SW 1271 (cell line): Measurements from ENCODE around the gene RBPJ.
"Not testable (repeated sequence)": the region's sequence is repeated elsewhere in the genome, so short reads cannot be mapped to it uniquely, and the experiment has no call there.

Experiments
- DNase-seq, 2 experiments: peaks; one replicate each; lab custom pipeline; 2025; lab: John Stamatoyannopoulos, UW

The RBPJ gene

GRCh38 chr4:26375551-26375950 lies 54.7 kb downstream of the RBPJ start:
- DNase-seq: no peak

- no peak for DNase-seq
Observed at GRCh38 chr4:26377328-26378311, 56.8 kb downstream of the RBPJ start.

GRCh38 chr4:26379837-26380236 lies 59.0 kb downstream of the RBPJ start:
- no peak for DNase-seq

- DNase-seq: no peak
Observed at GRCh38 chr4:26380740-26381139, 59.9 kb downstream of the RBPJ start.

GRCh38 chr4:26384380-26385057 lies 63.7 kb downstream of the RBPJ start:
- DNase-seq: no peak

- no peak for DNase-seq
Observed at GRCh38 chr4:26385690-26386089, 64.9 kb downstream of the RBPJ start.

- DNase-seq: no peak
Observed at GRCh38 chr4:26386386-26386785, 65.6 kb downstream of the RBPJ start.

GRCh38 chr4:26388671-26389070 lies 67.9 kb downstream of the RBPJ start:
- no peak for DNase-seq

GRCh38 chr4:26397086-26397485 lies 76.3 kb downstream of the RBPJ start:
- no peak for DNase-seq

GRCh38 chr4:26400132-26400531 lies 79.3 kb downstream of the RBPJ start:
- DNase-seq: no peak

GRCh38 chr4:26402017-26402416 lies 81.2 kb downstream of the RBPJ start:
- DNase-seq: not testable (repeated sequence)

GRCh38 chr4:26402458-26402857 lies 81.6 kb downstream of the RBPJ start:
- DNase-seq: no peak

GRCh38 chr4:26404743-26405206 lies 84.0 kb downstream of the RBPJ start:
- no peak for DNase-seq

GRCh38 chr4:26406346-26406975 lies 85.6 kb downstream of the RBPJ start:
- no peak for DNase-seq

GRCh38 chr4:26407476-26407875 lies 86.7 kb downstream of the RBPJ start:
- DNase-seq: no peak

GRCh38 chr4:26410385-26411293 lies 89.8 kb downstream of the RBPJ start:
- peak; percentile 7 to 60 for DNase-seq

- no peak for DNase-seq
Observed at GRCh38 chr4:26412381-26413372, 91.9 kb downstream of the RBPJ start.

GRCh38 chr4:26413582-26413981 lies 92.8 kb downstream of the RBPJ start:
- DNase-seq: no peak

GRCh38 chr4:26418107-26418506 lies 97.3 kb downstream of the RBPJ start:
- no peak for DNase-seq

- DNase-seq: no peak
Observed at GRCh38 chr4:26418850-26419249, 98.0 kb downstream of the RBPJ start.
